ENCODE results near the gene SPHK1. TPM values are rescaled to one million over a fixed set of nuclear protein-coding genes. Genes with fewer than 3 reads are reported as not detected.
A peak's percentile ranks its signal among the peaks of the same experiment; 100 is the strongest.

Gene SPHK1
- total RNA-seq, 1 donor from 2014 or later = 15.4 TPM

DNA sequence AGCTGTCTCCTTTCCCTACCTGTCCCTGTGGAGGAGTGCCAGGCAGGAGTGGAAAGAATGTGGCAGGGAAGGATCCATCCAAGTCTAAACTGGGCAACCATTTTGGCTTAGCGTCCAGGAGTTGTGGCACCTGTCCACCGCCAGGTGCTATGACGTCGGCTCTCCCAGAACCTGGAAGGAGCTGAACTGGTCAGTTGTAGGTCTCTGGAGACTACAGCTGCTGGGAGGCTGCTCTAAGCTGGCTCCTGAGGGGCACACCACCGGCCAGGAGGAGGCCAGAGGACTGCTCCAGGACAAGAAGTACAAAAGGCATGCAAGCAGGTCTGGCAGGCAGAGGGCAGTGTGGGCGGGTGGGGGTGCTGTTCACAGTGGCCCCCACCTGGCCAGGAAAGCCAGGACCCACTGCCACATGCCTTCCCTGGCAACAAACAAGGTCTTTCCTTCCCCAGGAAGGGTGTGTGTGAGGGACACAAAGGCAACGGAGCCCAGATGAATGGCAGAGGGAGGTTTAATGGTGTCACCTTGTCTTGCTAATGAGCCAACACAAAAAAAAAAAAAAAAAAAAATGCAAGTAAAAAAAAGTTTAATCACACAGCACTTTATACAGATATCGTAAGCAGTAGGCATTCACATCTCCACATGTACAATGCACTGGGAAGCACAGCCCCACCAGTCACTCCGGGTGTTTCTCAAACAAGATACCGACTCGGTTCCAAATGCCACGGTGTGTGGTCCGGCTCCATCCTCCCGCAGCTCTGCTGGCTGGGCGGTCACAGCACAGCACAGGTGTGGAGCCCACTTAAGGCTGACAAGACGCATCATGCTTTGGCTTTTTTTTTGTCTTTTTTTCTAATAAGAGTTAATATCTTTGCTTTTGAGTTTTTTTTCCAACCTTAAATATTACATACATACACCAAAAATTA lies 4.8 kb downstream of the SPHK1 start:
- DNase-seq (ENCODE audit: low spot score) = no peak

DNA sequence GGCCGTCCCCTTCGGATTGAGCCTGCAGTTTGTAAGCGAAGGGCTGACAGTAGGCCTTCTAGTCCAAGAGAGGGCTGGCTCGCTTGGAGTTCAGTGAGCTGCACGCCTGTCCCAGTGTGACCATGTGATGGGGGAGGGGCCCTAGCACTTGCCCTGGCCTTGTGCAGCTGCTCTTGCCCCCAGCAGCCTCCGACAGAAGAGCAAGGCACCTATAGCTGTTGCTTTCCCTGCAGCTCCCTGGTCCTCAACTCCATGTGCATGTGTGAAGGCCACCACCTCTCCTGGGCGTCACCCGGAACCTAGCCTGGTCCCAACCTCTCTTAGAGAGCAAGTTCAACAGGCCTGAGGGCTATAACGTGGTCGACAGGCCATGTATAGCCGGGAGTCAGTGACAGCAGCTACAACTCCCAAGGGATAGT lies 5.6 kb downstream of the SPHK1 start:
- Mint-ChIP-seq H3K4me3 (ENCODE audit: unreplicated experiment) (no peak overlapping the region), H3K27me3 (ENCODE audit: unreplicated experiment) (peaks cover 15% of the 10 kb centered on the region), H3K4me1 (ENCODE audit: unreplicated experiment) (peaks cover 19% of the 10 kb centered on the region), H3K9me3 (ENCODE audit: unreplicated experiment) (no peaks in the 10 kb centered on the region), H3K27ac (ENCODE audit: unreplicated experiment) (peak overlapping the region; percentile 57), H3K36me3 (ENCODE audit: low read depth, unreplicated experiment) (peaks cover 13% of the 10 kb centered on the region)
- TF ChIP-seq, protein P1, sequence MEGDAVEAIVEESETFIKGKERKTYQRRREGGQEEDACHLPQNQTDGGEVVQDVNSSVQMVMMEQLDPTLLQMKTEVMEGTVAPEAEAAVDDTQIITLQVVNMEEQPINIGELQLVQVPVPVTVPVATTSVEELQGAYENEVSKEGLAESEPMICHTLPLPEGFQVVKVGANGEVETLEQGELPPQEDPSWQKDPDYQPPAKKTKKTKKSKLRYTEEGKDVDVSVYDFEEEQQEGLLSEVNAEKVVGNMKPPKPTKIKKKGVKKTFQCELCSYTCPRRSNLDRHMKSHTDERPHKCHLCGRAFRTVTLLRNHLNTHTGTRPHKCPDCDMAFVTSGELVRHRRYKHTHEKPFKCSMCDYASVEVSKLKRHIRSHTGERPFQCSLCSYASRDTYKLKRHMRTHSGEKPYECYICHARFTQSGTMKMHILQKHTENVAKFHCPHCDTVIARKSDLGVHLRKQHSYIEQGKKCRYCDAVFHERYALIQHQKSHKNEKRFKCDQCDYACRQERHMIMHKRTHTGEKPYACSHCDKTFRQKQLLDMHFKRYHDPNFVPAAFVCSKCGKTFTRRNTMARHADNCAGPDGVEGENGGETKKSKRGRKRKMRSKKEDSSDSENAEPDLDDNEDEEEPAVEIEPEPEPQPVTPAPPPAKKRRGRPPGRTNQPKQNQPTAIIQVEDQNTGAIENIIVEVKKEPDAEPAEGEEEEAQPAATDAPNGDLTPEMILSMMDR (IDR thresholded peaks at IDR 0.05; ENCODE audit: unreplicated experiment) = no peak
- DNase-seq (ENCODE audit: low spot score) = no peak

More for the DNA sequence above, 4.8 kb downstream of the SPHK1 start:
- peaks cover 19% of the 10 kb centered on the region for H3K4me1 Mint-ChIP-seq (ENCODE audit: unreplicated experiment)
- TF ChIP-seq, protein P1 (IDR thresholded peaks at IDR 0.05; ENCODE audit: unreplicated experiment) = no peak
- H3K27ac Mint-ChIP-seq (ENCODE audit: unreplicated experiment) = no peak overlapping the region
- H3K36me3 Mint-ChIP-seq (ENCODE audit: low read depth, unreplicated experiment) = peaks cover 13% of the 10 kb centered on the region
- peaks cover 15% of the 10 kb centered on the region for H3K27me3 Mint-ChIP-seq (ENCODE audit: unreplicated experiment)
- no peaks in the 10 kb centered on the region for H3K9me3 Mint-ChIP-seq (ENCODE audit: unreplicated experiment)
- no peak overlapping the region for H3K4me3 Mint-ChIP-seq (ENCODE audit: unreplicated experiment)

DNA sequence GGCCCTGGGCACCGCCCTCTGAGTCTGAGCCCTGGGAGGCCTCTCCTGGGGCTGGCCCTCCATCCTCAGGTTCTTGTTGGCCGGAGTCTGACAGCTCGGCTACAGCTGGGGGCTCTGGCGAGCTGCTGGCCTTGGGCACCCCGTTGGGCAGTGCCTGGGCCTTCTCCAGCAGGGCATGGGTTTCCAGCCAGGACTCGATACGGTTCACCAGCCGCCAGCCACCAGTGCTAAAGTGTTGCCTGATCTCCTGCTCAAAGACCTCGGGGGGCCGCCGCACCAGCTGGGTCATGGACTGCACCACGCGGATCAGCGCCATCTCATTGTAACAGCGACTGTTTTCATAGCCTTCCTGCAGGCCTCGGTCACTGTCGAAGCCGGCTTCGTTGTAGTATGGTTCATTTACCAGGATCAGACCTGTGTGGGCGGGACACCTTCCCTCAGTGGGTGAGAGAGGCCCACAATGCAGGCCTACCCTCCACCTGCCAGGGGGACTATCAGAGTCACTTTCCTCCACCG lies 6.8 kb downstream of the SPHK1 start:
- peaks cover 15% of the 10 kb centered on the region for H3K36me3 Mint-ChIP-seq (ENCODE audit: low read depth, unreplicated experiment)
- DNase-seq (ENCODE audit: low spot score) = no peak
- H3K4me3 Mint-ChIP-seq (ENCODE audit: unreplicated experiment) = no peak overlapping the region
- peak overlapping the region; percentile 57 for H3K27ac Mint-ChIP-seq (ENCODE audit: unreplicated experiment)
- peaks cover 11% of the 10 kb centered on the region for H3K27me3 Mint-ChIP-seq (ENCODE audit: unreplicated experiment)
- TF ChIP-seq, protein P1 (IDR thresholded peaks at IDR 0.05; ENCODE audit: unreplicated experiment) = no peak
- peaks cover 18% of the 10 kb centered on the region for H3K4me1 Mint-ChIP-seq (ENCODE audit: unreplicated experiment)
- no peaks in the 10 kb centered on the region for H3K9me3 Mint-ChIP-seq (ENCODE audit: unreplicated experiment)

DNA sequence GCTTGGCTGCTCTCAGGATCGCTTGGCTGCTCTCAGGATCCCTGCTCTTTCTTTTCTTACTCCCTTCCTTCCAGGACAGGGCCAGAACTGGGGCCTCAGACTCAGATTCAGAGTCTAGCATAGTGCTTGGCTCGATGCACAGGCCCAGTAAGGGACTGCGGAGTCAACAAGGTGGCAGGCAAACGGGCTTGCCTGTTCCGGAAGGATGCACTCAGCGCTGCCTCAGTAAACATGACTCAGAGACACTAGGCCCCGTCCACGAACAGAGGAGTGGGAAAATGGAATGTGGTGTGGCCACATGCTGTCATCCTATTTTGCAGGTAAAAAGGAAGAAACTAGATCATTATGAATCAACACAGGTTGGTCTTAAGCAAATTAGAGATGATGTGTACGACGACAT lies 9.8 kb downstream of the SPHK1 start:
- H3K36me3 Mint-ChIP-seq (ENCODE audit: low read depth, unreplicated experiment) = peaks cover 29% of the 10 kb centered on the region
- DNase-seq (ENCODE audit: low spot score) = no peak
- peaks cover 14% of the 10 kb centered on the region for H3K4me1 Mint-ChIP-seq (ENCODE audit: unreplicated experiment)
- no peaks in the 10 kb centered on the region for H3K27me3 Mint-ChIP-seq (ENCODE audit: unreplicated experiment)
- H3K4me3 Mint-ChIP-seq (ENCODE audit: unreplicated experiment) = no peak overlapping the region
- no peaks in the 10 kb centered on the region for H3K9me3 Mint-ChIP-seq (ENCODE audit: unreplicated experiment)
- TF ChIP-seq, protein P1 (IDR thresholded peaks at IDR 0.05; ENCODE audit: unreplicated experiment) = no peak
- H3K27ac Mint-ChIP-seq (ENCODE audit: unreplicated experiment) = no peak overlapping the region

DNA sequence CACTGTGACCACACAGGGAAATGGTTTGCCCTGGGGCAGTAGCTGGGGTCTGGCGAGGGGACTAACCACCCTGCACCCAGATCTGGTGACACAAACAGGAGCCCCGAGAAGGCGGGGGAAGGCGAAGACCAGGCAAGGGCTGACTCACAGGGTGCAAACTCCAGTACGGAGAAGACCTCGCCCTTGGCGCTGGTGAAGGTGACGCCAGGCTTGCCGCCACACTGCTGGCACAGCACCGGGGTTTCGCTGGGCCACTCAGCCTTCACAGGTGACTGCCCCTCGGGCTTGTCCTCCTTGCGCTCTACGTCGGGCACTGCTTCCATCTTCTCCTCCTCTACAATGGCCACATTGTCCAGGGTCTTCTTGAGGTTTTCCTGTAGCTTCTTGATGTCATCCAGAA lies 11.6 kb downstream of the SPHK1 start:
- DNase-seq (ENCODE audit: low spot score) = no peak
- H3K4me1 Mint-ChIP-seq (ENCODE audit: unreplicated experiment) = peaks cover 8% of the 10 kb centered on the region
- H3K36me3 Mint-ChIP-seq (ENCODE audit: low read depth, unreplicated experiment) = peaks cover 37% of the 10 kb centered on the region
- TF ChIP-seq, protein P1 (IDR thresholded peaks at IDR 0.05; ENCODE audit: unreplicated experiment) = no peak
- H3K27me3 Mint-ChIP-seq (ENCODE audit: unreplicated experiment) = peaks cover 3% of the 10 kb centered on the region
- H3K27ac Mint-ChIP-seq (ENCODE audit: unreplicated experiment) = no peak overlapping the region
- no peaks in the 10 kb centered on the region for H3K9me3 Mint-ChIP-seq (ENCODE audit: unreplicated experiment)
- H3K4me3 Mint-ChIP-seq (ENCODE audit: unreplicated experiment) = no peak overlapping the region

Data from endothelial cell (in vitro differentiated cells).